Trophoblast cell (in vitro differentiated cells and primary cell): Measurements from ENCODE around the gene CLASP1.

Source experiments
- DNase-seq, 2 donors: peaks; one replicate each; pipeline ENCODE4 v3.0.0-alpha.2; 2016
- H2AFZ ChIP-seq: 2 replicates; pipeline ENCODE4 v1.6.1; 2013; ENCODE audit warnings: low read length, moderate library complexity, mild to moderate bottlenecking; ENCODE audit not compliant: insufficient read depth, poor library complexity
- H2AK5ac ChIP-seq: 2 replicates; pipeline ENCODE4 v1.6.1; 2013; ENCODE audit warnings: mild to moderate bottlenecking, low read length
- H2BK120ac ChIP-seq: 2 replicates; pipeline ENCODE4 v1.6.1; 2013; ENCODE audit warnings: low read length, mild to moderate bottlenecking, moderate library complexity; ENCODE audit not compliant: insufficient read depth, poor library complexity
- H2BK12ac ChIP-seq: 2 replicates; pipeline ENCODE4 v1.6.1; 2013; ENCODE audit warnings: mild to moderate bottlenecking, low read length, moderate library complexity
- H2BK5ac ChIP-seq: 2 replicates; pipeline ENCODE4 v1.6.1; 2013; ENCODE audit warnings: low read length, low read depth, moderate library complexity, mild to moderate bottlenecking; ENCODE audit not compliant: poor library complexity
- H3K14ac ChIP-seq: 2 replicates; pipeline ENCODE4 v1.6.1; 2013; ENCODE audit warnings: mild to moderate bottlenecking, low read length
- H3K18ac ChIP-seq: 2 replicates; pipeline ENCODE4 v1.6.1; 2013; ENCODE audit warnings: mild to moderate bottlenecking, low read length
- H3K23ac ChIP-seq: 2 replicates; pipeline ENCODE4 v1.6.1; 2013; ENCODE audit warnings: low read length
- H3K27ac ChIP-seq: 2 replicates; pipeline ENCODE4 v1.5.1; 2013; ENCODE audit warnings: low read depth, mild to moderate bottlenecking, inconsistent platforms, low read length, moderate library complexity
- H3K27me3 ChIP-seq: 2 replicates; pipeline ENCODE4 v1.6.1; 2013; ENCODE audit warnings: inconsistent platforms, mild to moderate bottlenecking, low read length, moderate library complexity; ENCODE audit not compliant: insufficient read depth
- H3K36me3 ChIP-seq, 2 experiments: 1 replicate in 1 of 2; 2 replicates in 1 of 2; pipeline ENCODE4 v1.6.1; 2013; ENCODE audit warnings: low read length in 2 of 2, mild to moderate bottlenecking in 2 of 2, moderate library complexity in 1 of 2; ENCODE audit not compliant: insufficient read depth in 2 of 2, control insufficient read depth in 1 of 2
- H3K4ac ChIP-seq: 2 replicates; pipeline ENCODE4 v1.6.1; 2013; ENCODE audit warnings: low read depth, mild to moderate bottlenecking, low read length, moderate library complexity
- H3K4me1 ChIP-seq, 2 experiments: 1 replicate in 1 of 2; 2 replicates in 1 of 2; pipeline ENCODE4 v1.6.1; 2013; ENCODE audit warnings: low read length in 2 of 2, mild to moderate bottlenecking in 2 of 2, moderate library complexity in 1 of 2; ENCODE audit not compliant: insufficient read depth in 2 of 2, control insufficient read depth in 1 of 2
- H3K4me2 ChIP-seq: 2 replicates; pipeline ENCODE4 v1.6.1; 2013; ENCODE audit warnings: inconsistent platforms, mild to moderate bottlenecking, low read length, moderate library complexity
- H3K4me3 ChIP-seq: 2 replicates; pipeline ENCODE4 v1.5.1; 2013; ENCODE audit warnings: mild to moderate bottlenecking, low read depth, low read length, inconsistent platforms
- H3K79me1 ChIP-seq: one replicate; pipeline ENCODE4 v1.6.1; 2013; ENCODE audit warnings: low read length
- H3K79me2 ChIP-seq: 2 replicates; pipeline ENCODE4 v1.6.1; 2013; ENCODE audit warnings: low read length, mild to moderate bottlenecking; ENCODE audit not compliant: control insufficient read depth, insufficient read depth, poor library complexity
- H3K9ac ChIP-seq: 2 replicates; pipeline ENCODE4 v1.6.1; 2013; ENCODE audit warnings: mild to moderate bottlenecking, low read length
- H3K9me3 ChIP-seq: 2 replicates; pipeline ENCODE4 v1.6.1; 2013; ENCODE audit warnings: low read depth, mild to moderate bottlenecking, control low read depth, inconsistent platforms, low read length; ENCODE audit not compliant: insufficient read depth
- H4K12ac ChIP-seq: 2 replicates; pipeline ENCODE4 v1.6.1; 2013; ENCODE audit warnings: low read depth, mild to moderate bottlenecking, low read length, moderate library complexity
- H4K8ac ChIP-seq: 2 replicates; pipeline ENCODE4 v1.6.1; 2013; ENCODE audit warnings: low read depth, mild to moderate bottlenecking, low read length, moderate library complexity
- H4K91ac ChIP-seq: one replicate; pipeline ENCODE4 v1.6.1; 2013; ENCODE audit warnings: low read depth, mild to moderate bottlenecking, low read length, moderate library complexity
- WGBS: extraction: QIAGEN DNeasy Blood & Tissue Kit; methylation state at CpG from one replicate; pipeline ENCODE4 v1.1.7; 2013; ENCODE audit warnings: missing lambda C conversion rate; ENCODE audit not compliant: insufficient read length, insufficient coverage; ENCODE audit errors: extremely low coverage; 5-methylcytosine and 5-hydroxymethylcytosine counted together

Gene CLASP1

DNA sequence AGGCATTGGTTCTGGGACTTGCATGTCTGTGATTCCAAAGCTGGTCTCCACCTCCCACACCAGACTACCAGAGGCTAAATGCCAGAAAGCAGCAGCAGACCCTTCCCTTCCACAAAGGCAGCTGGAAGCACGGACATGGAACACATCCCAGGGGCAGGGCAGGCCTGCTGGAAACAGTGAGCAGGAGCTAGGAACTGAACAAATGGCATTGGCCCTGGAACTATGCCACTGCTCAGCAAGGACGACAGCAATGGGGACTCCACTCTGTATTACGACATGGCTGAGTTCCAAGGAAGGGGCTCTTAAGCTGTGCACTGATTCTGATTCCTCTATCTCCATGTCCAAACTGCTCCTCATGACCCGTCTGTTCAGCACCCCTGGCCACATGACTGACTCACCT, 286.5 kb downstream of the CLASP1 start:
- Histone ChIP-seq H2BK12ac (no peak overlapping the region), H3K18ac (no peak overlapping the region), H3K27ac (no peak overlapping the region), H3K36me3 (peaks cover 29 to 36% of the 10 kb centered on the region in 2 experiments), H3K4ac (no peak overlapping the region), H3K79me2 (no peaks in the 10 kb centered on the region), H3K23ac (no peak overlapping the region), H2BK120ac (no peak overlapping the region), H4K12ac (no peak overlapping the region), H2AK5ac (no peak overlapping the region), H4K8ac (no peak overlapping the region), H2AFZ (no peak overlapping the region), H3K79me1 (no peaks in the 10 kb centered on the region), H3K9me3 (no peaks in the 10 kb centered on the region), H3K27me3 (no peaks in the 10 kb centered on the region), H3K4me3 (no peak overlapping the region), H4K91ac (no peak overlapping the region), H3K4me2 (no peak overlapping the region), H3K9ac (no peak overlapping the region), H3K14ac (no peak overlapping the region), H3K4me1 (no peaks in the 10 kb centered on the region), H2BK5ac (no peak overlapping the region)
- no CpG with 5 or more reads among the region's 4 CpGs for WGBS
- DNase-seq, result no peak

- no peak overlapping the region for H2BK120ac ChIP-seq
- no peaks in the 10 kb centered on the region for H3K9me3 ChIP-seq
- H3K18ac ChIP-seq, result no peak overlapping the region
- WGBS, result no CpG with 5 or more reads among the region's 1 CpG
- H3K27me3 ChIP-seq, result no peaks in the 10 kb centered on the region
- DNase-seq, result no peak
- H3K79me2 ChIP-seq, result no peaks in the 10 kb centered on the region
- H3K9ac ChIP-seq, result no peak overlapping the region
- H4K8ac ChIP-seq, result no peak overlapping the region
- peaks cover 24 to 31% of the 10 kb centered on the region in 2 experiments for H3K36me3 ChIP-seq
- H4K12ac ChIP-seq, result no peak overlapping the region
- H3K4ac ChIP-seq, result no peak overlapping the region
- no peak overlapping the region for H4K91ac ChIP-seq
- no peak overlapping the region for H2AK5ac ChIP-seq
- H2AFZ ChIP-seq, result no peak overlapping the region
- no peak overlapping the region for H2BK12ac ChIP-seq
- no peaks in the 10 kb centered on the region for H3K79me1 ChIP-seq
- H3K14ac ChIP-seq, result no peak overlapping the region
- no peak overlapping the region for H3K27ac ChIP-seq
- no peak overlapping the region for H3K4me2 ChIP-seq
- no peak overlapping the region for H3K4me3 ChIP-seq
- H3K4me1 ChIP-seq, result no peaks in the 10 kb centered on the region
- H3K23ac ChIP-seq, result no peak overlapping the region
- H2BK5ac ChIP-seq, result no peak overlapping the region
Measured at GRCh38 chr2:121362226-121362625, 287.0 kb downstream of the CLASP1 start.

DNA sequence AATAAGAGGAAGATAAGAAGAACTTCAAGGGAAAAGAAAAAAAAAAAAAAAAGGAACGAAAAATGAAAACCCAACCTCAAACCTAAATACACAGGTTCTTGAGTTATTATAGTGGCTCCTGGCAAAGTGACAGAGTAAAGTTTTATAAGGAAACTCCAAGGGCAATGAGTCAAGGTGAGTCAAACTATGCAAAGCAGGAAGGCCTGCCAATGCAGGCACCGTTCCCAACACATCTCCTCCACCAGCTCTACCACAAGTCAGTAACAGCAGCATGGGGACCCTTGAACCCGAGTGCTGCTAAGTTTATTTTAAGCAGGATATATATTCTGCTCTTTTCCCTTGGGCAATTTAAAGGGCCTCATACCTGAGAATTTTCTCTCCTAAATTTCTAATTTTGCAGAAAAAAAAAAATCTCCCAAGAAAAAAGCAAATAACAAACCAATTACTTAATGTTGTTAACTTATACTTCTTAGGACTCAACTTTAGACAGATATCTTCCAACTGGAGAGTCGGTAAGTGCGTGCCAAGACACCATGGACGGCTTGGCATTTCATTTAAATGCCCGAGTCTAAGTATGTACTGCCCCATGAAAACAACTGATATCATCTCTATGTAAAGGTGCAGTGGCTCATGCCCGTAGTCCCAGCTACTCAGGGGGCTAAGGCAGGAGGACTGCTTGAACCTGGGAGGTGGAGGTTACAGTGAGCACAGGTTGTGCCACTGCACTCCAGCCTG, 288.5 kb downstream of the CLASP1 start:
- Histone ChIP-seq H3K18ac (no peak overlapping the region), H4K91ac (no peak overlapping the region), H3K9me3 (no peaks in the 10 kb centered on the region), H3K79me1 (no peaks in the 10 kb centered on the region), H3K27me3 (no peaks in the 10 kb centered on the region), H3K27ac (no peak overlapping the region), H3K14ac (no peak overlapping the region), H3K79me2 (no peaks in the 10 kb centered on the region), H3K4me1 (no peaks in the 10 kb centered on the region), H2BK12ac (no peak overlapping the region), H3K4me3 (no peak overlapping the region), H3K4ac (no peak overlapping the region), H2BK5ac (no peak overlapping the region), H3K9ac (no peak overlapping the region), H4K12ac (no peak overlapping the region), H2BK120ac (no peak overlapping the region), H3K4me2 (no peak overlapping the region), H2AFZ (no peak overlapping the region), H3K36me3 (peaks cover 20 to 25% of the 10 kb centered on the region in 2 experiments), H3K23ac (no peak overlapping the region), H2AK5ac (no peak overlapping the region), H4K8ac (no peak overlapping the region)
- no CpG with 5 or more reads among the region's 8 CpGs for WGBS
- no peak for DNase-seq

GRCh38 chr2:121359716-121360565, 289.3 kb downstream of the CLASP1 start:
- no peaks in the 10 kb centered on the region for H3K9me3 ChIP-seq
- WGBS, result no CpG with 5 or more reads among the region's 9 CpGs
- H3K14ac ChIP-seq, result no peak overlapping the region
- H4K8ac ChIP-seq, result no peak overlapping the region
- H3K18ac ChIP-seq, result no peak overlapping the region
- no peak overlapping the region for H3K4me2 ChIP-seq
- H3K79me2 ChIP-seq, result no peaks in the 10 kb centered on the region
- no peak overlapping the region for H3K27ac ChIP-seq
- no peak overlapping the region for H2BK120ac ChIP-seq
- no peak overlapping the region for H2AK5ac ChIP-seq
- DNase-seq, result no peak
- H3K4ac ChIP-seq, result no peak overlapping the region
- no peak overlapping the region for H4K12ac ChIP-seq
- H3K79me1 ChIP-seq, result no peaks in the 10 kb centered on the region
- no peak overlapping the region for H3K9ac ChIP-seq
- H2BK5ac ChIP-seq, result no peak overlapping the region
- H3K27me3 ChIP-seq, result no peaks in the 10 kb centered on the region
- H4K91ac ChIP-seq, result no peak overlapping the region
- H3K4me3 ChIP-seq, result no peak overlapping the region
- H3K4me1 ChIP-seq, result no peaks in the 10 kb centered on the region
- no peak overlapping the region for H3K23ac ChIP-seq
- H2AFZ ChIP-seq, result no peak overlapping the region
- no peak overlapping the region for H2BK12ac ChIP-seq
- peaks cover 16 to 21% of the 10 kb centered on the region in 2 experiments for H3K36me3 ChIP-seq
